ENCODE results near the gene TAF11L14. TPM values are rescaled to one million over a fixed set of nuclear protein-coding genes. Genes with fewer than 3 reads are reported as not detected.
"Not testable (repeated sequence)": the region's sequence is repeated elsewhere in the genome, so short reads cannot be mapped to it uniquely, and the experiment has no call there.

Gene TAF11L14
- total RNA-seq, 1 experiment from 2014 or later, result not detected

GRCh38 chr5:17604951-17605350 lies 29.3 kb upstream of the TAF11L14 start (continued):
- TF ChIP-seq EZH2phosphoT487 (IDR thresholded peaks at IDR 0.05; ENCODE audit: borderline replicate concordance) (no peak), SIN3A (IDR thresholded peaks at IDR 0.05; ENCODE audit: low read depth) (no peak), POLR2AphosphoS5 (IDR thresholded peaks at IDR 0.05; ENCODE audit: low read depth, low read length) (no peak), EGR1 (IDR thresholded peaks at IDR 0.05; ENCODE audit: low read depth) (no peak), RAD21 (IDR thresholded peaks at IDR 0.05; ENCODE audit: low read depth) (no peak), CTCF (IDR thresholded peaks at IDR 0.05 in 2 of 3, conservative IDR thresholded peaks at IDR 0.05 in 1 of 3; ENCODE audit: borderline replicate concordance in 1 of 3, insufficient read depth in 1 of 3, low read depth in 2 of 3, low read length in 2 of 3) (no peak), SRF (IDR thresholded peaks at IDR 0.05; ENCODE audit: low read depth) (no peak), ATF3 (IDR thresholded peaks at IDR 0.05) (no peak), ZFX (IDR thresholded peaks at IDR 0.05) (no peak), FOSL1 (IDR thresholded peaks at IDR 0.05; ENCODE audit: low read depth) (no peak), ELF1 (IDR thresholded peaks at IDR 0.05; ENCODE audit: borderline replicate concordance, low read depth) (no peak), SP1 (IDR thresholded peaks at IDR 0.05; ENCODE audit: low read depth) (no peak), JUND (IDR thresholded peaks at IDR 0.05) (no peak)

- CTCF ChIA-PET; BruUV-seq (replicated peaks); H3K9me2 ChIP-seq (ENCODE audit: insufficient read depth); ATAC-seq; intact Hi-C loops (cut with micrococcal nuclease); POLR2A ChIA-PET; H3K4me3 ChIP-seq (replicated peaks in 1 of 2; ENCODE audit: low read depth in 1 of 2, low read length in 2 of 2); H3K79me2 ChIP-seq (ENCODE audit: insufficient read depth, low read length); H2AFZ ChIP-seq (ENCODE audit: low read depth, low read length, poor library complexity, severe bottlenecking); H3K4me2 ChIP-seq (ENCODE audit: low read length); DNase-seq (ENCODE audit: low read depth, low spot score); H3K4me1 ChIP-seq (ENCODE audit: control insufficient read depth in 1 of 2, insufficient read depth in 2 of 2, low read length in 2 of 2); H3K9me3 ChIP-seq (ENCODE audit: control insufficient read depth in 1 of 2, insufficient read depth in 1 of 2, low read depth in 1 of 2, low read length in 2 of 2); H3K36me3 ChIP-seq (ENCODE audit: control insufficient read depth in 1 of 2, insufficient read depth in 2 of 2, low read length in 2 of 2); H3K9ac ChIP-seq (ENCODE audit: low read length); H4K20me1 ChIP-seq (ENCODE audit: insufficient read depth); RAD21 ChIA-PET (ENCODE audit: low non-redundant PET in 1 of 2, low total read pairs in 2 of 2, uncharacterized antibody in 2 of 2, unreplicated experiment in 2 of 2); H3K27ac ChIP-seq (ENCODE audit: low read depth, low read length); H3K27me3 ChIP-seq (ENCODE audit: insufficient read depth, low read length): not testable (repeated sequence)
Observed at GRCh38 chr5:17607461-17607860, 26.8 kb upstream of the TAF11L14 start.

GRCh38 chr5:17610092-17610491 lies 24.2 kb upstream of the TAF11L14 start, which contains the start of gene TAF11L12:
TAF11L12 (plus strand) TSS chr5:17610392.
- intact Hi-C loops (cut with micrococcal nuclease); H3K9me3 ChIP-seq (ENCODE audit: control insufficient read depth in 1 of 2, insufficient read depth in 1 of 2, low read depth in 1 of 2, low read length in 2 of 2); H3K9me2 ChIP-seq (ENCODE audit: insufficient read depth); RAD21 ChIA-PET (ENCODE audit: low non-redundant PET in 1 of 2, low total read pairs in 2 of 2, uncharacterized antibody in 2 of 2, unreplicated experiment in 2 of 2); H3K4me3 ChIP-seq (replicated peaks in 1 of 2; ENCODE audit: low read depth in 1 of 2, low read length in 2 of 2); H3K36me3 ChIP-seq (ENCODE audit: control insufficient read depth in 1 of 2, insufficient read depth in 2 of 2, low read length in 2 of 2); POLR2A ChIA-PET; H3K4me2 ChIP-seq (ENCODE audit: low read length); H2AFZ ChIP-seq (ENCODE audit: low read depth, low read length, poor library complexity, severe bottlenecking); H3K27me3 ChIP-seq (ENCODE audit: insufficient read depth, low read length); H3K27ac ChIP-seq (ENCODE audit: low read depth, low read length); ATAC-seq; H3K79me2 ChIP-seq (ENCODE audit: insufficient read depth, low read length); H3K4me1 ChIP-seq (ENCODE audit: control insufficient read depth in 1 of 2, insufficient read depth in 2 of 2, low read length in 2 of 2); DNase-seq (ENCODE audit: low read depth, low spot score); H3K9ac ChIP-seq (ENCODE audit: low read length); BruUV-seq (replicated peaks); H4K20me1 ChIP-seq (ENCODE audit: insufficient read depth); CTCF ChIA-PET: not testable (repeated sequence)
